Pancreas (tissue), 10 donors: Measurements from ENCODE around the gene RAD51B. TPM values are rescaled to one million over a fixed set of nuclear protein-coding genes. Genes with fewer than 3 reads are reported as not detected.
A peak's percentile ranks its signal among the peaks of the same experiment; 100 is the strongest.

Experiments
- ATAC-seq, 4 donors: fragments of 200-7000 bp; cut with Tn5 transposase; one replicate each; pipeline versions ENCODE4 v1.8.0 to v1.9.1; 2020; ENCODE audit warnings: mild to moderate bottlenecking in 4 of 4, moderate library complexity in 4 of 4
- DNase-seq, 6 donors: peaks; one replicate each; pipeline ENCODE4 v3.0.0-alpha.2; 2020
- FAIRE-seq: peaks from 2 replicates; lab custom pipeline; 2012; peaks lifted over from hg19 to GRCh38; lab: Jason Lieb, UNC
- H3K27ac ChIP-seq, 4 donors: fragments of 200-600 bp; sonication (generic); 1 replicate in 3 of 4; 2 replicates in 1 of 4; pipeline versions ENCODE4 v1.5.0 to v1.8.0; 2020
- H3K27me3 ChIP-seq, 4 donors: fragments of 200-600 bp; one replicate each; pipeline ENCODE4 v1.8.0; 2021
- H3K36me3 ChIP-seq, 3 donors: fragments of 200-600 bp; sonication (generic) in 1 of 3; one replicate each; pipeline versions ENCODE4 v1.5.0 to v1.8.0; 2020 to 2021
- H3K4me1 ChIP-seq, 3 donors: fragments of 200-600 bp; one replicate each; pipeline ENCODE4 v1.8.0; 2021
- H3K4me3 ChIP-seq, 4 donors: fragments of 200-600 bp; sonication (generic) in 2 of 4; one replicate each; pipeline versions ENCODE4 v1.5.0 to v1.8.0; 2020 to 2021
- H3K9me3 ChIP-seq, 4 donors: fragments of 200-600 bp; one replicate each; pipeline ENCODE4 v1.8.0; 2021
- WGBS, 2 donors: extraction: QIAGEN DNeasy Blood & Tissue Kit; methylation state at CpG; one replicate each; pipeline ENCODE4 v1.1.7; 2013; 5-methylcytosine and 5-hydroxymethylcytosine counted together
- intact Hi-C, 3 donors: fragments of 100-400 bp; cut with DNase I; formaldehyde crosslinking; loops; one replicate each; pipeline versions ENCODE4 v1.11.1 to v1.14.2; 2022
- polyA plus RNA-seq, 2 donors: library from polyadenylated mRNA; stranded (reverse); fragments of 200-250 nt; gene quantifications; one replicate each; pipeline ENCODE4 v1.2.3, GENCODE V29; 2013
- total RNA-seq, 6 donors: library from RNA; stranded (reverse); fragmentation: NEBNext Ultra II Directional in 4 of 6; extraction: Animal tissue kit (Norgen Biotek cat#: 25700) in 4 of 6; gene quantifications; one replicate each; pipeline versions ENCODE4 v1.2.1 to v1.2.4, GENCODE V29; 2021 to 2023
- TF ChIP-seq, protein P1 (sequence below), 4 donors: fragments of 200-600 bp; sonication (generic) in 3 of 4; IDR thresholded peaks; one replicate each; pipeline versions ENCODE4 v1.5.0 to v1.8.0; 2021; ENCODE audit warnings: antibody characterized with exemption in 4 of 4
- donor health status: healthy with polysubstance abuse.
- donor health status: DM: no; HTN: no; CAD: no; lungs with moderate emphysema.
- donor health status: DM: no; HTN: no; CAD: no.
- donor health status: control.
- donor health status: control.
- donor health status: Bipolar disorder and iron deficiency.
- donor health status: DM: yes; HTN: yes; CAD: no.
- donor health status: DM: no; HTN: no; CAD: no.
- donor health status: DM: no; HTN: no; CAD: no.
- donor health status: DM: yes; HTN: yes; CAD: no.

The RAD51B gene
- total and polyA plus RNA-seq, 8 donors = 1.1 to 17.3 (median 5.8) TPM

DNA sequence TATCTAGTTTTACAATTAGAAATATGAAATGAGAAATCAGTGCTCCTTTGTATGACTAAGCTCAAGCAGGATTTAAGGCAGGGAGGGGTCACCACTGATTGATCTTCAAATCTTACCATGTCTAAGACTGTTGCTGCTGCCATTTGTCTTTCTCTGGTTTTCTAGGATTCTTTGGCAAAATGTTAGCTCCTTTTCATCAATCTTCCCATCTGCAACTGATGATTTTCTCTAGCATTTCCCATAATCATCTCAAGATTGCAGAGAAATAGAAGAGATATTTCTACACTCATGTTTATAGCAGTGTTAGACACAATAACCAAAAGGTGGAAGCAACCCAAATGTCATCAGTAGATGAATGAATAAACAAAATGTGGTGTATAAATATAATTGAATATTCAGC lies 175.0 kb downstream of the RAD51B start:
- Histone ChIP-seq H3K27me3 (no peaks in the 10 kb centered on the region), H3K4me1 (peaks cover 0 to 3% (median 0%) of the 10 kb centered on the region in 3 donors), H3K9me3 (no peaks in the 10 kb centered on the region), H3K4me3 (no peak overlapping the region), H3K36me3 (no peaks in the 10 kb centered on the region), H3K27ac (no peak overlapping the region)
- DNase-seq (no peak), FAIRE-seq (no peak), ATAC-seq (no peak)
- TF ChIP-seq, protein P1, sequence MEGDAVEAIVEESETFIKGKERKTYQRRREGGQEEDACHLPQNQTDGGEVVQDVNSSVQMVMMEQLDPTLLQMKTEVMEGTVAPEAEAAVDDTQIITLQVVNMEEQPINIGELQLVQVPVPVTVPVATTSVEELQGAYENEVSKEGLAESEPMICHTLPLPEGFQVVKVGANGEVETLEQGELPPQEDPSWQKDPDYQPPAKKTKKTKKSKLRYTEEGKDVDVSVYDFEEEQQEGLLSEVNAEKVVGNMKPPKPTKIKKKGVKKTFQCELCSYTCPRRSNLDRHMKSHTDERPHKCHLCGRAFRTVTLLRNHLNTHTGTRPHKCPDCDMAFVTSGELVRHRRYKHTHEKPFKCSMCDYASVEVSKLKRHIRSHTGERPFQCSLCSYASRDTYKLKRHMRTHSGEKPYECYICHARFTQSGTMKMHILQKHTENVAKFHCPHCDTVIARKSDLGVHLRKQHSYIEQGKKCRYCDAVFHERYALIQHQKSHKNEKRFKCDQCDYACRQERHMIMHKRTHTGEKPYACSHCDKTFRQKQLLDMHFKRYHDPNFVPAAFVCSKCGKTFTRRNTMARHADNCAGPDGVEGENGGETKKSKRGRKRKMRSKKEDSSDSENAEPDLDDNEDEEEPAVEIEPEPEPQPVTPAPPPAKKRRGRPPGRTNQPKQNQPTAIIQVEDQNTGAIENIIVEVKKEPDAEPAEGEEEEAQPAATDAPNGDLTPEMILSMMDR (IDR thresholded peaks at IDR 0.05) = no peak
- intact Hi-C loops = no loop called here

DNA sequence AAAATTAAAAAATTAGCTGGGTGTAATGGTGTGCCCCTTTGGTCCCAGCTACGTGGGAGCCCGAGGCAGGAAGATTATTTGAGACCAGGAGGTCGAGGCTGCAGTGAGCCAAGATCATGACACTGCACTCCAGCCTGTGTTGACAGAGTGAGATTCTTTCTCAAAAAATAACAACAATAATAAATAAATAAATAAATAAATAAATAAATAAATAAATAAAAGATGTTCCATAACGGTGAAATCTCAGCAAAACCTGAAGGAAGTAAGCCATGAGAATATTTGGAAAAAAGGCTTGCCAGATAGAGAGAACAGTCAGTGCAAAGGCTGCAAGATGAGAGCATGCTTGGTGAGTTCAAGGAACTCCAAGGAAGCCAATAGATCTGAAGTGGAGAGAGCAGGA lies 176.7 kb downstream of the RAD51B start:
- Histone ChIP-seq H3K4me3 (no peak overlapping the region), H3K9me3 (no peaks in the 10 kb centered on the region), H3K4me1 (peaks cover 0 to 13% (median 0%) of the 10 kb centered on the region in 3 donors), H3K27me3 (no peaks in the 10 kb centered on the region), H3K36me3 (no peaks in the 10 kb centered on the region), H3K27ac (no peak overlapping the region)
- DNase-seq (no peak), ATAC-seq (no peak), FAIRE-seq (no peak)
- TF ChIP-seq, protein P1 (IDR thresholded peaks at IDR 0.05) = no peak
- intact Hi-C loops = no loop called here
- WGBS, 2 donors = 97 to 99% methylated on average over 4 of the region's 4 CpGs

DNA sequence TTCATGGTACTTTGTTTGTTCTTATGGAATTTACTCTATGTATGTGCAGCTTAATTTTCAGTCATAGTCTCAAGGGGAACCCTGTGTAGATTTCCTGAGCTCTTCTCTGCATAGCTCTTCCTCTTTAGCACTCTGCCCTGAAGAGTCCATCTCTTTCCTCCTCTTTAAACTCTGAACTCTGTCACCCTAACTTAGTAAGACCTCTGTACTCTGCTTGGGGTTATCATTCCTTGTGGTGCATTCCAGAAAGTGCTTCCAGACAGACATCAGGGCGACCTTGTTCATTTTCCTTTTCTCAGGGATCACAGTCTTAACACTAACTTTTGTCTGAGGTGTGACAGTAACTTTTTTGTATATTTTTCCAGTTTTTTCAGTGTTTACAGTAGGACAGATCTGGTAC lies 179.3 kb downstream of the RAD51B start:
- no peaks in the 10 kb centered on the region for H3K36me3 ChIP-seq
- WGBS, 2 donors = 87 to 95% methylated on average over 1 of the region's 1 CpG
- no peak overlapping the region for H3K27ac ChIP-seq
- ATAC-seq (no peak), FAIRE-seq (no peak), DNase-seq (no peak)
- intact Hi-C loops = no loop called here
- TF ChIP-seq, protein P1 (IDR thresholded peaks at IDR 0.05) = no peak
- H3K4me1 ChIP-seq = peaks cover 0 to 13% (median 0%) of the 10 kb centered on the region in 3 donors
- no peaks in the 10 kb centered on the region for H3K27me3 ChIP-seq
- no peaks in the 10 kb centered on the region for H3K9me3 ChIP-seq
- H3K4me3 ChIP-seq = no peak overlapping the region

DNA sequence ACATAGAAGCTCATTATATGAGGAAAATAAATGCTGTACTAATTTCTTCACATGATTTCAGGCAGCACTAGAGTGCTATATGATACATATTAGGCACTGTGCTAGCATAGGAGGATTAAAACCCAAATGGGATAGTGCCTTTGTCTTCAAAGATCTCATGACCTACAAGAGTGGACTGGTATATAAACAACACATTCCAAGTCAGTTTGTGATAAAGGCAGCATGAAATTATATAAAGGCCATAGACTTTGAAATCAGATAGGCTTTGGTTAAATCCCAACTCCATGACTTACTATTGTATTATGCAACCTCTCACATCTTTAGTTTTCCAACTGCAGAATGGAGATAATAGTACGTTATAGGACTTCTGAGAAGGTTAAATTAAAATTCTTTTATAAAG lies 179.7 kb downstream of the RAD51B start:
- Histone ChIP-seq H3K27ac (no peak overlapping the region), H3K27me3 (no peaks in the 10 kb centered on the region), H3K36me3 (no peaks in the 10 kb centered on the region), H3K9me3 (no peaks in the 10 kb centered on the region), H3K4me3 (no peak overlapping the region), H3K4me1 (peaks cover 0 to 13% (median 0%) of the 10 kb centered on the region in 3 donors)
- ATAC-seq = peak in 2 of 4 donors; percentile 29 to 34
- 0 to 74% methylated on average over 1 of the region's 1 CpG for WGBS, 2 donors
- intact Hi-C loops = no loop called here
- no peak for FAIRE-seq
- TF ChIP-seq, protein P1 (IDR thresholded peaks at IDR 0.05) = no peak
- DNase-seq = no peak

DNA sequence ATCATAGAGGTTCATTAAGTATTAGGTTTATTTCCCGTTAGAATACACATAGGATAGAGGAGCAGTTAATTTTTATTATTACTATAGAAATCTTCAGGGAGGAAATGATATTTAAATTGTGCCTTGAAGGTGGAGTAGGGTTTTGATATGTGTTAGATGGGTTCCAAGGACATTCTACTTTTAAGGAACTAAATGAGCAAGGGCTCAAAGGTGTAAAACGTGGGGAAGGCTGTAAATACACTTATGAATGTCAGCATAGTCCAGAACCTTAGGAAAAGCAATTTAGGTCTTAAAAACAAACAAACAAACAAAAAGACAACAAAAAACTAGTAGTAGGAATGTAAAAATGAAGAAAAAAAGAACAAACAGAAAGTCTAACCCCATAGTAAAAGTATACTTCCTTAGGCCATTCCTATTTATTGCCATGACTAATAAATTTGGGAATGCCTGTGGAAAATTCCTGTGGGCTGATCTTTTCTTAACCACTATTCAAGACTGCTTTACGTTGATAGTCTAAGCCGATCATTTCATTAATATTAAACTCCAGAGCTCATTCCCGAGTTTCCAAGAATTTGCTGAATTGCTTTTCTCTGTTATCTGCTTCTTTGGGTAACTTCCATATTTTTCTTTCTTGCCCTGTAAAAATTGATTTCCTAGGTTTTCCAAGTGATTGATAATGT lies 180.3 kb downstream of the RAD51B start:
- Histone ChIP-seq H3K27ac (peak overlapping the region in 1 of 4 donors; percentile 30), H3K27me3 (no peaks in the 10 kb centered on the region), H3K4me1 (peaks cover 0 to 13% (median 0%) of the 10 kb centered on the region in 3 donors), H3K9me3 (no peaks in the 10 kb centered on the region), H3K36me3 (no peaks in the 10 kb centered on the region), H3K4me3 (no peak overlapping the region)
- peak in 2 of 4 donors; percentile 69 for ATAC-seq
- intact Hi-C loops = no loop called here
- DNase-seq = no peak
- WGBS, 2 donors = 56 to 63% methylated on average over 5 of the region's 5 CpGs
- peak; percentile 61 for FAIRE-seq
- TF ChIP-seq, protein P1 (IDR thresholded peaks at IDR 0.05) = no peak
